Measurements from ENCODE around the gene RNU6-9. TPM values are rescaled to one million over a fixed set of nuclear protein-coding genes. Genes with fewer than 3 reads are reported as not detected.

RNU6-9 gene
- total and polyA plus RNA-seq, 2 of the 13 experiments (the other 11 are each of a cell fraction or from before 2014, with no cell fraction given), result under 0.01 TPM; not detected in 1

DNA sequence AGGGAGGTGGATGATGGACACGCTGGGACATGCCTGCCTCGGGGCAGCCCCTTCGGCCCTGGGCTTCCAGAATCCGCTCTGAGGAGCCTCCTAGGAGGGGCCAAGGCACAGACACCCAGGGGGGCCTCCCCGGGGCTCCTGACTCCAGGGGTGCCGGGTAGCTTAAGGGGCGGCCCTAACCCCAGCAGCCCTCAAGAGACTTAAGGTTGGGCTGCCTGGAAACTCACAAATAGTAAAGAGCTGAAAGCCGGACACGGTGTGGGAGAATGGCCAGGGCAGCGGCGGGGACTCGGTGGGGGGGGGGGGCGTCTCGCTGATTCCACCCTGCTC, 40.2 kb downstream of the RNU6-9 start:
- Histone ChIP-seq H3K27me3 (ENCODE audit: control insufficient read depth in 1 of 2, insufficient read depth in 2 of 2, low read length in 2 of 2) (no peaks in the 10 kb centered on the region), H3K9ac (ENCODE audit: insufficient read depth, low read depth, low read length) (peak overlapping the region; percentile 8; the same call in 1 of the 2 replicates)
- TF ChIP-seq YY1 (IDR thresholded peaks at IDR 0.05; ENCODE audit: insufficient read depth, insufficient replicate concordance, low read depth, low read length) (no peak), NAIF1 (CRISPR knock-in tag; IDR thresholded peaks at IDR 0.05; ENCODE audit: borderline replicate concordance) (no peak), TCF12 (IDR thresholded peaks at IDR 0.05) (no peak), TCF12 (CRISPR knock-in tag; IDR thresholded peaks at IDR 0.05) (no peak), U2AF2 (IDR thresholded peaks at IDR 0.05; ENCODE audit: low read depth, low read length) (no peak), MYNN (CRISPR knock-in tag; IDR thresholded peaks at IDR 0.05; ENCODE audit: low read depth) (no peak)
- TF ChIP-seq, protein P1, sequence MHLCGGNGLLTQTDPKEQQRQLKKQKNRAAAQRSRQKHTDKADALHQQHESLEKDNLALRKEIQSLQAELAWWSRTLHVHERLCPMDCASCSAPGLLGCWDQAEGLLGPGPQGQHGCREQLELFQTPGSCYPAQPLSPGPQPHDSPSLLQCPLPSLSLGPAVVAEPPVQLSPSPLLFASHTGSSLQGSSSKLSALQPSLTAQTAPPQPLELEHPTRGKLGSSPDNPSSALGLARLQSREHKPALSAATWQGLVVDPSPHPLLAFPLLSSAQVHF (CRISPR knock-in tag; IDR thresholded peaks at IDR 0.05), result no peak
- TF ChIP-seq, protein P2, sequence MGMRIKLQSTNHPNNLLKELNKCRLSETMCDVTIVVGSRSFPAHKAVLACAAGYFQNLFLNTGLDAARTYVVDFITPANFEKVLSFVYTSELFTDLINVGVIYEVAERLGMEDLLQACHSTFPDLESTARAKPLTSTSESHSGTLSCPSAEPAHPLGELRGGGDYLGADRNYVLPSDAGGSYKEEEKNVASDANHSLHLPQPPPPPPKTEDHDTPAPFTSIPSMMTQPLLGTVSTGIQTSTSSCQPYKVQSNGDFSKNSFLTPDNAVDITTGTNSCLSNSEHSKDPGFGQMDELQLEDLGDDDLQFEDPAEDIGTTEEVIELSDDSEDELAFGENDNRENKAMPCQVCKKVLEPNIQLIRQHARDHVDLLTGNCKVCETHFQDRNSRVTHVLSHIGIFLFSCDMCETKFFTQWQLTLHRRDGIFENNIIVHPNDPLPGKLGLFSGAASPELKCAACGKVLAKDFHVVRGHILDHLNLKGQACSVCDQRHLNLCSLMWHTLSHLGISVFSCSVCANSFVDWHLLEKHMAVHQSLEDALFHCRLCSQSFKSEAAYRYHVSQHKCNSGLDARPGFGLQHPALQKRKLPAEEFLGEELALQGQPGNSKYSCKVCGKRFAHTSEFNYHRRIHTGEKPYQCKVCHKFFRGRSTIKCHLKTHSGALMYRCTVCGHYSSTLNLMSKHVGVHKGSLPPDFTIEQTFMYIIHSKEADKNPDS (CRISPR knock-in tag; IDR thresholded peaks at IDR 0.05), result no peak
- TF ChIP-seq, protein P3, sequence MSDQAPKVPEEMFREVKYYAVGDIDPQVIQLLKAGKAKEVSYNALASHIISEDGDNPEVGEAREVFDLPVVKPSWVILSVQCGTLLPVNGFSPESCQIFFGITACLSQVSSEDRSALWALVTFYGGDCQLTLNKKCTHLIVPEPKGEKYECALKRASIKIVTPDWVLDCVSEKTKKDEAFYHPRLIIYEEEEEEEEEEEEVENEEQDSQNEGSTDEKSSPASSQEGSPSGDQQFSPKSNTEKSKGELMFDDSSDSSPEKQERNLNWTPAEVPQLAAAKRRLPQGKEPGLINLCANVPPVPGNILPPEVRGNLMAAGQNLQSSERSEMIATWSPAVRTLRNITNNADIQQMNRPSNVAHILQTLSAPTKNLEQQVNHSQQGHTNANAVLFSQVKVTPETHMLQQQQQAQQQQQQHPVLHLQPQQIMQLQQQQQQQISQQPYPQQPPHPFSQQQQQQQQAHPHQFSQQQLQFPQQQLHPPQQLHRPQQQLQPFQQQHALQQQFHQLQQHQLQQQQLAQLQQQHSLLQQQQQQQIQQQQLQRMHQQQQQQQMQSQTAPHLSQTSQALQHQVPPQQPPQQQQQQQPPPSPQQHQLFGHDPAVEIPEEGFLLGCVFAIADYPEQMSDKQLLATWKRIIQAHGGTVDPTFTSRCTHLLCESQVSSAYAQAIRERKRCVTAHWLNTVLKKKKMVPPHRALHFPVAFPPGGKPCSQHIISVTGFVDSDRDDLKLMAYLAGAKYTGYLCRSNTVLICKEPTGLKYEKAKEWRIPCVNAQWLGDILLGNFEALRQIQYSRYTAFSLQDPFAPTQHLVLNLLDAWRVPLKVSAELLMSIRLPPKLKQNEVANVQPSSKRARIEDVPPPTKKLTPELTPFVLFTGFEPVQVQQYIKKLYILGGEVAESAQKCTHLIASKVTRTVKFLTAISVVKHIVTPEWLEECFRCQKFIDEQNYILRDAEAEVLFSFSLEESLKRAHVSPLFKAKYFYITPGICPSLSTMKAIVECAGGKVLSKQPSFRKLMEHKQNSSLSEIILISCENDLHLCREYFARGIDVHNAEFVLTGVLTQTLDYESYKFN (CRISPR knock-in tag; conservative IDR thresholded peaks at IDR 0.05), result 0 out of 2 replicates have a peak, but pooled peaks have one; percentile 0

More for the DNA sequence above, 40.2 kb downstream of the RNU6-9 start:
- ATAC-seq (no peak), FAIRE-seq (no peak), DNase-seq (ENCODE audit: low spot score) (no peak)
- Histone ChIP-seq H4K20me1 (ENCODE audit: insufficient read depth, low read length) (peaks cover 39% of the 10 kb centered on the region; the same call in 1 of the 2 replicates), H2AFZ (ENCODE audit: low read length) (no peak overlapping the region), H3K79me2 (ENCODE audit: insufficient read depth, low read length) (peaks cover 80% of the 10 kb centered on the region), H3K4me3 (replicated peaks in 1 of 3; ENCODE audit: insufficient read depth in 1 of 3, low read depth in 2 of 3, low read length in 3 of 3) (peak overlapping the region in 1 of 3 experiments; percentile 37; a peak in 1 of 6 replicates), H3K27ac (ENCODE audit: extremely low read length, insufficient read depth, low read length) (peak overlapping the region; percentile 55), H3K9me3 (ENCODE audit: low read length) (no peaks in the 10 kb centered on the region), H3K4me2 (ENCODE audit: low read depth, low read length) (peak overlapping the region; percentile 36; the same call in 1 of the 2 replicates), H3K36me3 (replicated peaks in 1 of 2; ENCODE audit: control insufficient read depth in 1 of 2, insufficient read depth in 2 of 2, low read length in 2 of 2) (peaks cover 16 to 64% of the 10 kb centered on the region in 2 experiments; a peak in 4 of 5 replicates), H3K4me1 (ENCODE audit: insufficient read depth, low read length) (peaks cover 92% of the 10 kb centered on the region)
- in situ Hi-C loops (cut with HindIII; ENCODE audit: extremely low pct_ligation_motif_present, low pct_unique_long_range_greater_than_20kb) (no loop called here), intact Hi-C loops (cut with micrococcal nuclease; ENCODE audit: unreplicated experiment) (loop anchor here (2.0 kb wide), 1 partner anchor 25 kb away; no protein-coding TSS in a partner anchor)
- WGBS (ENCODE audit: low lambda C conversion rate), result 87% methylated on average over 7 of the region's 14 CpGs
- CTCF ChIA-PET (ENCODE audit: low intra/inter-chr PET ratio, low total read pairs), result interaction anchor here (0.6 kb wide), 1 partner anchor 10 kb away, joined by 3 read pairs; no protein-coding TSS in a partner anchor
- no TSS peak for BruUV-seq (replicated peaks)
- POLR2A ChIA-PET, result interaction anchor here (0.6 to 5.6 kb wide), 7 partner anchors 10 to 51 kb away, joined by 3 to 50 read pairs (median 3); no protein-coding TSS in a partner anchor

All from HepG2 (cell line).